WI38 (cell line): ENCODE results near the gene TDRD7.

Source experiments
- H3K4me3 ChIP-seq: 2 replicates; pipeline ENCODE4 v1.5.1; 2011; ENCODE audit warnings: low read depth, mild to moderate bottlenecking, control low read depth, low read length
- TF ChIP-seq, protein P1 (sequence below): IDR thresholded peaks from 2 replicates; pipeline ENCODE4 v1.5.1; 2012; ENCODE audit warnings: low read depth, mild to moderate bottlenecking, control low read depth, low read length

TDRD7 gene

GRCh38 chr9:97521576-97522333, 109.9 kb downstream of the TDRD7 start:
- H3K4me3 ChIP-seq: no peak overlapping the region
- TF ChIP-seq, protein P1, sequence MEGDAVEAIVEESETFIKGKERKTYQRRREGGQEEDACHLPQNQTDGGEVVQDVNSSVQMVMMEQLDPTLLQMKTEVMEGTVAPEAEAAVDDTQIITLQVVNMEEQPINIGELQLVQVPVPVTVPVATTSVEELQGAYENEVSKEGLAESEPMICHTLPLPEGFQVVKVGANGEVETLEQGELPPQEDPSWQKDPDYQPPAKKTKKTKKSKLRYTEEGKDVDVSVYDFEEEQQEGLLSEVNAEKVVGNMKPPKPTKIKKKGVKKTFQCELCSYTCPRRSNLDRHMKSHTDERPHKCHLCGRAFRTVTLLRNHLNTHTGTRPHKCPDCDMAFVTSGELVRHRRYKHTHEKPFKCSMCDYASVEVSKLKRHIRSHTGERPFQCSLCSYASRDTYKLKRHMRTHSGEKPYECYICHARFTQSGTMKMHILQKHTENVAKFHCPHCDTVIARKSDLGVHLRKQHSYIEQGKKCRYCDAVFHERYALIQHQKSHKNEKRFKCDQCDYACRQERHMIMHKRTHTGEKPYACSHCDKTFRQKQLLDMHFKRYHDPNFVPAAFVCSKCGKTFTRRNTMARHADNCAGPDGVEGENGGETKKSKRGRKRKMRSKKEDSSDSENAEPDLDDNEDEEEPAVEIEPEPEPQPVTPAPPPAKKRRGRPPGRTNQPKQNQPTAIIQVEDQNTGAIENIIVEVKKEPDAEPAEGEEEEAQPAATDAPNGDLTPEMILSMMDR: no peak

DNA sequence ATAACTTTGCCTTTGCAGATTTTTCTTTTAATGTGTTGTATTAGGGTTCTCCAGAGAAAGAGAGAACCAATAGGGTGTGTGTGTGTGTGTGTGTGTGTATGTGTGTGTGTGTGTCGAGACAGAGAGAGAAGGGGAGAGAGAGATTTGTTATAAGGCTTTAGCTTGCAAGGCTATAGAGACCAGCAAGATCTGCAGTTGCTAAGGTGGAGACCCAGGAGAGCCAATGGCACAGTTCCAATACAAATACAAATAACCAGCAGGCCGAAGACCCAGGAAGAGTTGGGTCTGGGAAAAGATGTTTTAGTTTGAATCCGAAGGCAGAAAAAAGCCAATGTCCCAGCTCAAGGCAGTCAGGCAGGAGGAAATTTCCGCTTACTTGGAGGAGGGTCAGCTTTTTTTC, 112.5 kb downstream of the TDRD7 start:
- no peak overlapping the region for H3K4me3 ChIP-seq
- TF ChIP-seq, protein P1: no peak

DNA sequence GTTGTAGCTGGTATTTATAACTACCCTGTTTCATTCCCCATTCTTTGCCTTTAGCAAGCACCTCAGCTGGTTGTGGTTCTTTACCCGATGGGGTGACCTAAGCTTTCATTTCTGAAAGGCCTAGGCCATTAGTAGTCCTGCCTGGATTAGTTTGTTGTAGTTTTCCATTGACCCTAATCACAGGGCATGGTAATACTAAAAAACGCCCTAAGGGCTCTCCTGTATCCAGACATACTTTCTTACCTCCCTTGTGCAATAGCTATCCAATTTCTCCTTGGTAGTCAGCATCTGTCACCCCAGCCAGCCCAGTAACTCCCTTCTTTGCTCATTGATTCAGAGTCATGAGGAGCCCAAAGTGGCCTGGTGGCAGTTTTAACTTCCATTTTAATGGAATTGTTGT, 113.6 kb downstream of the TDRD7 start:
- TF ChIP-seq, protein P1: no peak

DNA sequence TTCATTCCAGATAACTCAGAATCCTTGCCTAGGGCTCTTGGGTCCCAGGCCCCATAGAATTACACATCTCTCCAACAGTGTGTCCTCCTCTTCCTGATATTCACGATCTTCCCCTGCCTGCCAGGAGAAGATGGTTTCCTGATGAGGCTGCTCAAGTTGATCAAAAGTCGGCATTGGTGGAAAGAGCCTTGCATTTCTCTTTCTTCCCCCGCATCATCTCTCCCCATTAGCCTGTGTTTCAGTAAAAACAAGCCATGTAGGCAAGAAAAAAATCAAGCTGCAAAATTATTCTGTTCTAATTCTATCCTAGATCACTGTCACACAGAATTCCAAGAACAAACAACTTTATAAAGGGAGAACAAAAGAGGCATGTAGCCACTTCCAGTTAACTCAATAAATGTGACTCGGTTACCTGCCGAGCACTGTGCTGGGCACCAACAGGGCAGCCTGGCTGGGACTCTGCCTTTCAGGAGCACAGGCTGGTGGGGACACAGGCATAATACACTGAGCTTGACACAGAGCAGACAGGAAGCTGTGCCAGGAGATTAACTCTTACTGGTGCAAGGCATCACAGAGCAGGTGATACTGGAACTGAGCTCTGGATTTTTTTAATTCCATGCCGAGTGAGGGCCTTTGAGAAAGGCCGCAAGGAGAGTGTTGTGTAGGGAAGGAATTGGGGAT, 115.1 kb downstream of the TDRD7 start:
- no peak overlapping the region for H3K4me3 ChIP-seq
- TF ChIP-seq, protein P1: no peak

More for the DNA sequence above, 113.6 kb downstream of the TDRD7 start:
- H3K4me3 ChIP-seq: no peak overlapping the region

DNA sequence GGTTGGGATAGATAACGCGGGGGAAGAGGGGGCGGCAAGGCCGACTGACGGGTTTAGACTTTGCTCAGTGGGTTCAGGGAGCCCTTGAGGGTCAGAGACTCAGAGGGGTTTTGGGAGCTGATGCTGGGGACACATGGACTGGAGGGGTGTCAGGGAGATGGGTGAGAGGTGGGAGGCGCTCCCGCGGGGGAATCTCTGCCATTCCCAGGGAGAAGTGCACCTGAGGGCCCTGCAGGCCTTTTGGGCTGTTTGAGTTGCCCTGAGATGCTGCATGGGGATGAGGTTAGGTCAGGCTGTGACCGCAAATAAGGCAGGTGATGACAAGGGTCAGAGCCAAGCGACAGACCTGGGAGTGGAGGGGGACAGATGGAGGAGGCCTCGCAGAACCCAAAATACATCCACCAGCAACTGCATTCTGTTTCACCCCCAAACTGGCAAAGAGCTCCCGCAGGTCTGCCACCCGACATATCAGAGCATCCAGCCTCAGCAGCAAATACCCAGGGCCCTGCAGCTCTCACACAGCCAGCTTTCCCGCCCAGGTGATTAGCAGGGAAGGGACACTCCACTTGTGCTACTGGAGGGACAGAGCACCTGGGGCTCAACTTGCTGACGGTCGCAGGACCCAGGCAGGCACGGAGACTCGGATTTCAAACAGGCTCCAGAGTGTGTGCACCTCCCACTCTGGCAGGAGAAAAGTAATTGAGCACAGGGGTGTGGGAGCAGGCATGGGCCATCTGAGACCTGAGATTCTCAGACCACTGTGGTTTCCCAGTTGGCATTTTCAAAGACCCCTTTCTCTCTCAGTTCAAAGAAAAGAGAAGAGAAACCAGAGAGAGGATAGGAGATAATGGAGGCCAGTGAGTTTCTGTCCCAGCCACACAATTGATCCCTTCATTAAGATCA, 116.0 kb downstream of the TDRD7 start:
- TF ChIP-seq, protein P1: no peak
- H3K4me3 ChIP-seq: no peak overlapping the region

GRCh38 chr9:97528529-97529230, 116.8 kb downstream of the TDRD7 start:
- TF ChIP-seq, protein P1: no peak
- no peak overlapping the region for H3K4me3 ChIP-seq
